Suprapubic skin (tissue), 4 donors: ENCODE measurements around the gene STAT1. TPM values are rescaled to one million over a fixed set of nuclear protein-coding genes. Genes with fewer than 3 reads are reported as not detected.

Experiments
- DNase-seq, 2 donors: peaks; one replicate each; pipeline ENCODE4 v3.0.0-alpha.2; 2019; ENCODE audit warnings: low spot score in 2 of 2
- H3K27ac ChIP-seq: fragments of 200-600 bp; sonication (generic); one replicate; pipeline ENCODE4 v1.5.1; 2019
- H3K27me3 ChIP-seq: fragments of 200-600 bp; sonication (generic); one replicate; pipeline ENCODE4 v1.5.1; 2019
- H3K36me3 ChIP-seq: fragments of 200-600 bp; sonication (generic); one replicate; pipeline ENCODE4 v1.5.1; 2019
- H3K4me1 ChIP-seq: fragments of 200-600 bp; sonication (generic); one replicate; pipeline ENCODE4 v1.5.1; 2019
- H3K4me3 ChIP-seq: fragments of 200-600 bp; sonication (generic); one replicate; pipeline ENCODE4 v1.5.1; 2019; ENCODE audit warnings: mild to moderate bottlenecking
- H3K9me3 ChIP-seq: fragments of 200-600 bp; sonication (generic); one replicate; pipeline ENCODE4 v1.5.1; 2019
- EP300 ChIP-seq: sonication (generic); formaldehyde crosslinking; IDR thresholded peaks from one replicate; pipeline ENCODE4 v1.6.1; 2017; ENCODE audit warnings: antibody characterized with exemption
- POLR2A ChIP-seq, 2 donors: fragments of 450-650 bp; IDR thresholded peaks; one replicate each; pipeline ENCODE4 v1.6.1; 2017; ENCODE audit warnings: antibody characterized with exemption in 2 of 2, mild to moderate bottlenecking in 2 of 2, moderate library complexity in 2 of 2
- POLR2AphosphoS5 ChIP-seq, 3 donors: sonication (generic); formaldehyde crosslinking; IDR thresholded peaks; one replicate each; pipeline ENCODE4 v1.6.1; 2017; ENCODE audit warnings: antibody characterized with exemption in 3 of 3
- whole genome bisulfite sequencing: methylation state at CpG from one replicate; pipeline ENCODE4 v1.1.5; 2018; 5-methylcytosine and 5-hydroxymethylcytosine counted together
- total RNA-seq, 4 donors: library from RNA; depleted of rRNA; stranded (reverse); fragments of >200 nt; gene quantifications; one replicate each; pipeline ENCODE4 v1.1.0, GENCODE V29; 2016
- TF ChIP-seq, protein P1 (sequence below), 2 donors: fragments of 200-600 bp in 1 of 2; fragments of 450-650 bp in 1 of 2; sonication (generic) in 1 of 2; IDR thresholded peaks; one replicate each; pipeline ENCODE4 v1.5.1; 2016 to 2019; ENCODE audit warnings: antibody characterized with exemption in 2 of 2, mild to moderate bottlenecking in 1 of 2, moderate library complexity in 1 of 2

The STAT1 gene
- total RNA-seq, 4 donors from 2014 or later, result 33.5 to 60.7 (median 37.6) TPM

DNA sequence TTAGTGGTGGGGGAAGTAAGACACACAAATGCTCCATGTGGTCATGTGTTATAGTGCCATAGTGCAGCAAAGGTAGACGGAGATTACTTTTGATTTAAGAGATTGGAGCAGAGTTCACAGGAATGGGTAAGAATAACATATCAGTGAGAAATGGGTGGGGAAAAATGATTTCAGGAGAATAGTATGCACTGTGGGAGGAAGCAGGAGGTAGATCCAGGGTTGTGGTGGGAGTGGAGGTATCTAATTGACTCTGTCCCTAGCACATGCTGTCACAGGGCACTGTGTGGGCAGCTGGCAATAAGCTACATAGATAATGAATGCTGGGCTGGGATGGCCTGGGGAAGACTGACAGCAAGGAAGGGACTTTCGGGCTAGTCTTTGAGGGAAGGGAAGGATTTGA lies 65.3 kb downstream of the STAT1 start:
- WGBS, result 51% methylated on average over 2 of the region's 2 CpGs

DNA sequence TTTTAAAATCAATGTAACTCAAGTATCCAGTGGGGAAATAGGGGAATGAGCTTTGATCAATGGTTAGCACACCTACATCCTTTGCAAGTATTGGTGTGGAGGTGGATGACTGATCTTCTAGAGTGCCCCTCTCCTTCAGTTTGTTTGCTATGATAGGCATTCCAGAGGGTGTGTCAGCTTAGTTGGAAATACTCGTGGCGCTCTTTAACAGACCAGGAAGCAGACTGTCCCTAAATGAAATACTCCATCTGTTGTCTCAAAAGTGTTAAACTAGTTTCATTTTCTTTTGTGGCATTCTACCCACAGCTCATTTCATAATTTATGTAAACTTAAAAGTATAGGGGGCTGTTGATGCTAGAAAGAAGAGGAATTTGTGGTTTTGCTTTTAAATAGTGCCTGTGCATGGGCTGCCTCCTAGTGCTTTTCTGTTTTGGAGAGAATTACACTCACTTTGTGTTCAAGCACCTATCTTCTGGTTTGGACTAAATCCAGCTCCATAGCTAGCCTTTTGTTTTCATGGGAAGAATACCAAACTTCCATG lies 66.2 kb downstream of the STAT1 start:
- TF ChIP-seq POLR2AphosphoS5 (IDR thresholded peaks at IDR 0.05), result no peak
- no peak for TF ChIP-seq EP300
- no peak for TF ChIP-seq POLR2A (IDR thresholded peaks at IDR 0.05)
- TF ChIP-seq, protein P1, sequence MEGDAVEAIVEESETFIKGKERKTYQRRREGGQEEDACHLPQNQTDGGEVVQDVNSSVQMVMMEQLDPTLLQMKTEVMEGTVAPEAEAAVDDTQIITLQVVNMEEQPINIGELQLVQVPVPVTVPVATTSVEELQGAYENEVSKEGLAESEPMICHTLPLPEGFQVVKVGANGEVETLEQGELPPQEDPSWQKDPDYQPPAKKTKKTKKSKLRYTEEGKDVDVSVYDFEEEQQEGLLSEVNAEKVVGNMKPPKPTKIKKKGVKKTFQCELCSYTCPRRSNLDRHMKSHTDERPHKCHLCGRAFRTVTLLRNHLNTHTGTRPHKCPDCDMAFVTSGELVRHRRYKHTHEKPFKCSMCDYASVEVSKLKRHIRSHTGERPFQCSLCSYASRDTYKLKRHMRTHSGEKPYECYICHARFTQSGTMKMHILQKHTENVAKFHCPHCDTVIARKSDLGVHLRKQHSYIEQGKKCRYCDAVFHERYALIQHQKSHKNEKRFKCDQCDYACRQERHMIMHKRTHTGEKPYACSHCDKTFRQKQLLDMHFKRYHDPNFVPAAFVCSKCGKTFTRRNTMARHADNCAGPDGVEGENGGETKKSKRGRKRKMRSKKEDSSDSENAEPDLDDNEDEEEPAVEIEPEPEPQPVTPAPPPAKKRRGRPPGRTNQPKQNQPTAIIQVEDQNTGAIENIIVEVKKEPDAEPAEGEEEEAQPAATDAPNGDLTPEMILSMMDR (IDR thresholded peaks at IDR 0.05), result no peak
- no peaks in the 10 kb centered on the region for H3K36me3 ChIP-seq
- DNase-seq, result no peak
- no peaks in the 10 kb centered on the region for H3K9me3 ChIP-seq
- peak overlapping the region; percentile 14 for H3K4me3 ChIP-seq
- 12% methylated on average over 2 of the region's 2 CpGs for WGBS
- H3K27ac ChIP-seq, result peak overlapping the region; percentile 45
- H3K27me3 ChIP-seq, result no peaks in the 10 kb centered on the region
- peaks cover 26% of the 10 kb centered on the region for H3K4me1 ChIP-seq

More for the DNA sequence above, 65.3 kb downstream of the STAT1 start:
- H3K27me3 ChIP-seq, result no peaks in the 10 kb centered on the region
- DNase-seq, result no peak
- no peaks in the 10 kb centered on the region for H3K36me3 ChIP-seq
- H3K27ac ChIP-seq, result no peak overlapping the region
- no peaks in the 10 kb centered on the region for H3K9me3 ChIP-seq
- TF ChIP-seq, protein P1 (IDR thresholded peaks at IDR 0.05), result no peak
- TF ChIP-seq POLR2AphosphoS5 (IDR thresholded peaks at IDR 0.05) (no peak), EP300 (no peak), POLR2A (IDR thresholded peaks at IDR 0.05) (no peak)
- peaks cover 26% of the 10 kb centered on the region for H3K4me1 ChIP-seq
- H3K4me3 ChIP-seq, result no peak overlapping the region

DNA sequence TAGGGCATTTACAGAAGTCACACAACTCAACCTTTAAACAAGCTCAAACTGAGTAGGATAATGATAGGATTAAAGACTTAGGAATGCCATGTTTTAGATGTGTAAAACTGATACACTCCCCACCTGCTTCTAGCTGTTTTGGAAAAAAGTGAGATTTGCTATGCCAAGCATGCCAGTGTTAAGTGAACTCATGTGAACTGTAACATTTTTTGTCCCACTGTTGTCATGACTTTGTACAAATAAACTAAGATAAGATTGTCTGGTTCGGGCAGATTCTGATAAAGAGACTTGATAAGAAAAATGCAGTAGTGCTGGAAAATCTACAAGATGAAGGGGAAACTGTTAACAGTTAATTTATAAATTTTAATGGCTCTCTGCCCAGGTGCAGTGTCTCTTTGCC lies 66.8 kb downstream of the STAT1 start:
- H3K36me3 ChIP-seq, result no peaks in the 10 kb centered on the region
- TF ChIP-seq, protein P1 (IDR thresholded peaks at IDR 0.05), result no peak
- no peak for TF ChIP-seq POLR2AphosphoS5 (IDR thresholded peaks at IDR 0.05)
- TF ChIP-seq POLR2A (IDR thresholded peaks at IDR 0.05), result no peak
- TF ChIP-seq EP300, result no peak
- H3K4me1 ChIP-seq, result peaks cover 26% of the 10 kb centered on the region
- no peaks in the 10 kb centered on the region for H3K9me3 ChIP-seq
- 22% methylated on average over 1 of the region's 1 CpG for WGBS
- DNase-seq, result no peak
- H3K27ac ChIP-seq, result peak overlapping the region; percentile 45
- H3K27me3 ChIP-seq, result no peaks in the 10 kb centered on the region
- no peak overlapping the region for H3K4me3 ChIP-seq

DNA sequence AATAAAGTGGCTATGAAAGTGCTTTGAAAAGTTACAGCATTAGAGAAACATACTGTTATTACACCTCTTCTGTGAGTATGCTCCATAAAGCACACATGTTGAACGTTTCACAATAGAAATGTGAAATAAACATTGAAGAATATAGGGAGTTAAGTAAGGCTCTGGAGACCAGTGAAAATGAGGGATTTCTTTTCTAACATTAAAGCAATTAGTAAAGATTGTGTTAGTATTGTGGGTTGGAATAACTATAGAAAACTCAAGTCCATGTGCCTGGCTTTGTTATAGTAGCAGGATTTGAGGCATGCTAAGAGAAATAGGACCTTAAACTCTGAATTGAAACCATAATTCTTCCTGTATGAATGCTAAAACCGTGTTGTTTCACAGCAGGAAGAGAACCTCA lies 70.3 kb downstream of the STAT1 start:
- DNase-seq, result no peak
- no peaks in the 10 kb centered on the region for H3K36me3 ChIP-seq
- H3K27me3 ChIP-seq, result no peaks in the 10 kb centered on the region
- H3K27ac ChIP-seq, result no peak overlapping the region
- peaks cover 28% of the 10 kb centered on the region for H3K4me1 ChIP-seq
- no peaks in the 10 kb centered on the region for H3K9me3 ChIP-seq
- H3K4me3 ChIP-seq, result no peak overlapping the region
- TF ChIP-seq POLR2A (IDR thresholded peaks at IDR 0.05), result no peak
- TF ChIP-seq EP300, result no peak
- no peak for TF ChIP-seq POLR2AphosphoS5 (IDR thresholded peaks at IDR 0.05)
- TF ChIP-seq, protein P1 (IDR thresholded peaks at IDR 0.05), result no peak
- 76% methylated on average over 2 of the region's 2 CpGs for WGBS

DNA sequence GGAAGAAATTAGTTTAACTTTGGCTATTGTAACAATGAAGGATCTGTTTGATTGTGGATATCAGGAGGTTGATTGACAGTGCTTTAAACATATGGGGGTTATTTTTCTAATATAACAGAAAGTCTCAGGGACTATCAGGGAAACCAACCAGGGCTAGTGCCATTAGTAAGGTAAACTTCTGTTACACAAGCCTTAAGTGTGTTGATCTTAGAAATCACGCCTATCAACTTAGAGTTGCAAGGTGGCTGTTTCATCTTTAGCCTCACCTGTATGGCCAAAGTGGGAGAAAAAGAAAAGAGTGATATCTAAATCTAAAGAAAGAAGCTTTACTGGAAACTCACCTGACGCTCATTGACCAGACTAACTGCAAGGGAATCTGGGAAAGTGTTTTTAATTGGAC lies 71.3 kb downstream of the STAT1 start:
- Histone ChIP-seq H3K4me3 (no peak overlapping the region), H3K36me3 (no peaks in the 10 kb centered on the region), H3K9me3 (no peaks in the 10 kb centered on the region), H3K4me1 (peaks cover 18% of the 10 kb centered on the region), H3K27ac (no peak overlapping the region), H3K27me3 (no peaks in the 10 kb centered on the region)
- WGBS, result 96% methylated on average over 2 of the region's 2 CpGs
- DNase-seq, result no peak
- no peak for TF ChIP-seq POLR2A (IDR thresholded peaks at IDR 0.05)
- TF ChIP-seq POLR2AphosphoS5 (IDR thresholded peaks at IDR 0.05), result no peak
- TF ChIP-seq, protein P1 (IDR thresholded peaks at IDR 0.05), result no peak
- no peak for TF ChIP-seq EP300
